Testis (tissue), 2 donors: ENCODE data around the gene IFI27L2.

Experiments used
- CTCF ChIP-seq, 3 experiments: fragments of 450-650 bp in 2 of 3; fragments of 200-600 bp in 1 of 3; sonication (generic) in 1 of 3; IDR thresholded peaks; one replicate each; pipeline ENCODE4 v1.5.1; 2016 to 2019; ENCODE audit warnings: antibody characterized with exemption in 3 of 3, mild to moderate bottlenecking in 2 of 3, moderate library complexity in 1 of 3
- POLR2A ChIP-seq: fragments of 450-650 bp; IDR thresholded peaks from one replicate; pipeline ENCODE4 v1.6.1; 2017; ENCODE audit warnings: antibody characterized with exemption, mild to moderate bottlenecking, moderate library complexity

- TF ChIP-seq CTCF (IDR thresholded peaks at IDR 0.05) (no peak), POLR2A (no peak)
Measured at GRCh38 chr14:94174604-94175010, 45.2 kb upstream of the IFI27L2 start.
